Suprapubic skin (tissue), 4 donors: Measurements from ENCODE around the gene PRSS1. TPM values are rescaled to one million over a fixed set of nuclear protein-coding genes. Genes with fewer than 3 reads are reported as not detected.
"Not testable (repeated sequence)": the region's sequence is repeated elsewhere in the genome, so short reads cannot be mapped to it uniquely, and the experiment has no call there.

Source experiments
- DNase-seq, 2 donors: peaks; one replicate each; pipeline ENCODE4 v3.0.0-alpha.2; 2019; ENCODE audit warnings: low spot score in 2 of 2
- H3K27ac ChIP-seq: fragments of 200-600 bp; sonication (generic); one replicate; pipeline ENCODE4 v1.5.1; 2019
- H3K27me3 ChIP-seq: fragments of 200-600 bp; sonication (generic); one replicate; pipeline ENCODE4 v1.5.1; 2019
- H3K36me3 ChIP-seq: fragments of 200-600 bp; sonication (generic); one replicate; pipeline ENCODE4 v1.5.1; 2019
- H3K4me1 ChIP-seq: fragments of 200-600 bp; sonication (generic); one replicate; pipeline ENCODE4 v1.5.1; 2019
- H3K4me3 ChIP-seq: fragments of 200-600 bp; sonication (generic); one replicate; pipeline ENCODE4 v1.5.1; 2019; ENCODE audit warnings: mild to moderate bottlenecking
- H3K9me3 ChIP-seq: fragments of 200-600 bp; sonication (generic); one replicate; pipeline ENCODE4 v1.5.1; 2019
- EP300 ChIP-seq: sonication (generic); formaldehyde crosslinking; IDR thresholded peaks from one replicate; pipeline ENCODE4 v1.6.1; 2017; ENCODE audit warnings: antibody characterized with exemption
- POLR2A ChIP-seq, 2 donors: fragments of 450-650 bp; IDR thresholded peaks; one replicate each; pipeline ENCODE4 v1.6.1; 2017; ENCODE audit warnings: antibody characterized with exemption in 2 of 2, mild to moderate bottlenecking in 2 of 2, moderate library complexity in 2 of 2
- POLR2AphosphoS5 ChIP-seq, 3 donors: sonication (generic); formaldehyde crosslinking; IDR thresholded peaks; one replicate each; pipeline ENCODE4 v1.6.1; 2017; ENCODE audit warnings: antibody characterized with exemption in 3 of 3
- WGBS: methylation state at CpG from one replicate; pipeline ENCODE4 v1.1.5; 2018; 5-methylcytosine and 5-hydroxymethylcytosine counted together
- total RNA-seq, 4 donors: library from RNA; depleted of rRNA; stranded (reverse); fragments of >200 nt; gene quantifications; one replicate each; pipeline ENCODE4 v1.1.0, GENCODE V29; 2016
- TF ChIP-seq, protein P1 (sequence below), 2 donors: fragments of 200-600 bp in 1 of 2; fragments of 450-650 bp in 1 of 2; sonication (generic) in 1 of 2; IDR thresholded peaks; one replicate each; pipeline ENCODE4 v1.5.1; 2016 to 2019; ENCODE audit warnings: antibody characterized with exemption in 2 of 2, mild to moderate bottlenecking in 1 of 2, moderate library complexity in 1 of 2

PRSS1 gene
- total RNA-seq: not detected

DNA sequence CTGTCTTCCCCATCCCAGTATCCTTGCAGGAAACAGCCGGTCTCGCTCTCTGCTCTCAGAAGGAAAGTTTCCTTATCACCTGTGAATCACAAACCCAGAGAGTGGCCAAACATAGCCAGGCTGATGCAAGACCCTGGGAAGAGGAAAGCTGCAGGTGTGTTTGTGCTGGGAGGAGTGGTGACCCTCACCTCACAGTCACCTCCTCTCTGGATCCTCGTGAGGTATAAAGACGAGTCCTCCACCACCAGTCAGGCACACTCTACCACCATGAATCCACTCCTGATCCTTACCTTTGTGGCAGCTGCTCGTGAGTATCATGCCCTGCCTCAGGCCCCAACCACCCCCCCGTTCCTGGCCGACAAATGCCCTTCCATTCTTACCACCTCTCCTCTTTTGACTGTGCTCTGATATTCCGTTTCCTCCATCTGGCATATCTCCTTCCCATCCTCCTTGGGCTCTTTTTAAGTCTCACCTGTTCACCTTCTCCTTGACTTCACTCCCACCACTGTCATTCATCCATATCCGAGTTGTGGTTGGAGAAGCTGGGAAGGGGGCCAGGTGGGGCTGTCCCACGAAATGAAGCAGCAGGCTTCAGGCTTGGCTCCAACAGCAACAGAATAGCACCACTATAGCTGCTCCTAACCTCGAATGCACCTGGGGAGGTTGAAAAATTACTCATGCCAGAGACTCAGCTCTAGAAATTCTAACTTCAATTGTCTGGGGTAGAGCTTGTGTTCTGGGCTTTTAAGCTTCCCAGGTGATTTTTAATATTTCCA, at the start of gene PRSS1:
PRSS1 (plus strand) TSS at position 255 of the 776 bp plus-strand sequence; CDS start at position 268, 13 bp downstream.
- no peak within 1 kb of the TSS for H3K4me3 ChIP-seq
- 75% methylated on average over 11 of the region's 11 CpGs for WGBS
- no peaks in the 10 kb centered on the region for H3K27me3 ChIP-seq
- no peak within 1 kb of the TSS for H3K27ac ChIP-seq
- DNase-seq: no peak
- TF ChIP-seq POLR2AphosphoS5 (IDR thresholded peaks at IDR 0.05) (no peak), EP300 (no peak), POLR2A (IDR thresholded peaks at IDR 0.05) (no peak)
- TF ChIP-seq, protein P1, sequence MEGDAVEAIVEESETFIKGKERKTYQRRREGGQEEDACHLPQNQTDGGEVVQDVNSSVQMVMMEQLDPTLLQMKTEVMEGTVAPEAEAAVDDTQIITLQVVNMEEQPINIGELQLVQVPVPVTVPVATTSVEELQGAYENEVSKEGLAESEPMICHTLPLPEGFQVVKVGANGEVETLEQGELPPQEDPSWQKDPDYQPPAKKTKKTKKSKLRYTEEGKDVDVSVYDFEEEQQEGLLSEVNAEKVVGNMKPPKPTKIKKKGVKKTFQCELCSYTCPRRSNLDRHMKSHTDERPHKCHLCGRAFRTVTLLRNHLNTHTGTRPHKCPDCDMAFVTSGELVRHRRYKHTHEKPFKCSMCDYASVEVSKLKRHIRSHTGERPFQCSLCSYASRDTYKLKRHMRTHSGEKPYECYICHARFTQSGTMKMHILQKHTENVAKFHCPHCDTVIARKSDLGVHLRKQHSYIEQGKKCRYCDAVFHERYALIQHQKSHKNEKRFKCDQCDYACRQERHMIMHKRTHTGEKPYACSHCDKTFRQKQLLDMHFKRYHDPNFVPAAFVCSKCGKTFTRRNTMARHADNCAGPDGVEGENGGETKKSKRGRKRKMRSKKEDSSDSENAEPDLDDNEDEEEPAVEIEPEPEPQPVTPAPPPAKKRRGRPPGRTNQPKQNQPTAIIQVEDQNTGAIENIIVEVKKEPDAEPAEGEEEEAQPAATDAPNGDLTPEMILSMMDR (IDR thresholded peaks at IDR 0.05): no peak
- no peaks in the 10 kb centered on the region for H3K36me3 ChIP-seq
- H3K9me3 ChIP-seq: no peaks in the 10 kb centered on the region
- no peaks in the 10 kb centered on the region for H3K4me1 ChIP-seq

DNA sequence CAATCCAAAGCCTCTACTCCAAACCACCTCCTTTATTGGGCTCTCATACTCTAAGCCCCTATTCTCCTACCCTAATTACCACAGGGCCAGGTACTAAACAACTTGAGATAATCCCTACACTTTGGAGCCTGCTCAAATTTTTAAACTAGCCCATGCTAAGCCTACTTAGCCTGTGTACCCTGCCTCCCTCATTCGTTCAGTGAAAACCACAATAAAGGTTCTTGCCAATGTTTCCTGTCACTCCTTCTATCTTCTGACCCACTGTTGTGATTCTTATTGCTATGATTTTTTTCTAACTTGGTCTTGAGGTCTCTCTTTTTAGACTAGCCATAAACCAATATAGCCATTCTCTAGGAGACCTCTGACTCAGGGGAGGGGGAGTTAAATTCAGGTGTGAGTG, 48.3 kb upstream of the PRSS1 start:
- not testable (repeated sequence) for H3K27ac ChIP-seq, DNase-seq, H3K36me3 ChIP-seq, H3K27me3 ChIP-seq, H3K4me3 ChIP-seq, H3K4me1 ChIP-seq, H3K9me3 ChIP-seq
- WGBS: 35% methylated on average over 1 of the region's 1 CpG

DNA sequence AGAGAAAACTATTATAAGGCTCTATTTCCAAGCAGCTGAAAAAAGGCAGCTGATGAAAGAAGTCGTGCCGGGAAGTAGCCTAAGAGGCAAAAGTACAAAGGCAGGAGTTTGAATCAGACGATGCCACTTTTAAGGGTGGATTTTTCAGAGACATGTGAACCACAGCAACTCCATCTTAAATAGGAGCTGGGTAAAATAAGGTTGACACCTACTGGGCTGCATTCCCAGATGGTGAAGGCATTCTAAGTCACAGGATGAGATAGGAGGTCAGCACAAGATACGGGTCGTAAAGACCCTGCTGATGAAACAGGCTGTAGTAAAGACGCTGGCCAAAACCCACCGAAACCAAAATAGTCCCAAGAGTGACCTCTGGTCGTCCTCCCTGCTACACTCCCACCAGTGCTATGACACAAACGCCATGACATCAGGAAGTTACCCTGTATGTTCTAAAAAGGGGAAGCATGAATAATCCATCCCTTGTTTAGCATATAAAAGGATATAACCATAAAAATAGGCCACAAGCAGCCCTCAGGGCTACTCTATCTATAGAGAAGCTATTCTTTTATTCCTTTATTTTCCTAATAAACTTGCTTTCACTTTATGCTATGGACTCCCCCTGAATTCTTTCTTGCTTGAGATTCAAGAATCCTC, 45.5 kb upstream of the PRSS1 start:
- H3K4me1 ChIP-seq: no peaks in the 10 kb centered on the region
- TF ChIP-seq POLR2AphosphoS5 (IDR thresholded peaks at IDR 0.05) (no peak), EP300 (no peak)

DNA sequence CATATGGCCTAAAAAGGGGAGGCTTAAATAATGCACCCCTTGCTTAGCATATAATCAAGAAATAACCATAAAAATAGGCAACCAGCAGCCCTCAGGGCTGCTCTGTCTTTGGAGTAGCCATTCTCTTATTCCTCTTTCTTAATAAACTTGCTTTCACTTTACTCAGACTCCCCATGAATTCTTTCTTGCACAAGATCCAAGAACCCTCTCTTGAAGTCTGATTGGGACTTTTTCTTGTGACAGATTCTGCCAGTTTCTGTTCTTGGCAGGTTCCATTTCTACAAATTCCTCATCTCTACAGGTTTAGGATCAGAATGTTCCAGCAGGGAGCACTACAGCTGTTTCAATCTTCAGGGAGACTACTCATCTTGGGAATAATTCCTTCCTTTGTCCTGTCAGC, 40.5 kb upstream of the PRSS1 start:
- H3K9me3 ChIP-seq, H3K36me3 ChIP-seq, H3K4me3 ChIP-seq, H3K4me1 ChIP-seq, H3K27me3 ChIP-seq, DNase-seq, H3K27ac ChIP-seq: not testable (repeated sequence)

More for the DNA sequence above, 45.5 kb upstream of the PRSS1 start:
- no peak overlapping the region for H3K27ac ChIP-seq
- H3K27me3 ChIP-seq: no peaks in the 10 kb centered on the region
- H3K9me3 ChIP-seq: no peaks in the 10 kb centered on the region
- no peaks in the 10 kb centered on the region for H3K36me3 ChIP-seq
- WGBS: 72% methylated on average over 9 of the region's 9 CpGs
- no peak for DNase-seq
- H3K4me3 ChIP-seq: no peak overlapping the region

DNA sequence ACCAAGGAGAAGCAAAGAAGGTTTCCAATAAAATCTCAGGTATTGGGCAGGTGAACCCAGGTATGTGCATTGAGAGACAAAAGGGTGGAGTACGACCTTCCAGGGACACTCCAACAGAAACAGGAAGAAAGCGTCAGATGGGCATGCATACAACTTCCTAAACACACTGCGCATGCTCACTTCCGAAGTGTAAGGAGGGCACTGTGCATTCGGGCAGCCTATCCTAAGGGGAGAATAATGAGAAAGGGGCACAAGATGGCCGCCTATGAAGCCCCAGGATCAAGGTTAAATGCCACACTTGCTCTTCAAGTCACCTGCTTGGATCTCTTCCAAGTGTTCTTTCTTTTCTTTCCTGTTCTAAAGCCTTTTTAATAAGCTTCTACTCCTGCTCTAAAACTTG, 39.4 kb upstream of the PRSS1 start:
- no peaks in the 10 kb centered on the region for H3K9me3 ChIP-seq
- no peaks in the 10 kb centered on the region for H3K36me3 ChIP-seq
- no peak overlapping the region for H3K27ac ChIP-seq
- H3K27me3 ChIP-seq: no peaks in the 10 kb centered on the region
- H3K4me3 ChIP-seq: no peak overlapping the region
- no peaks in the 10 kb centered on the region for H3K4me1 ChIP-seq
- no peak for DNase-seq
- 75% methylated on average over 6 of the region's 6 CpGs for WGBS
- TF ChIP-seq POLR2AphosphoS5 (IDR thresholded peaks at IDR 0.05) (no peak), EP300 (no peak), POLR2A (IDR thresholded peaks at IDR 0.05) (no peak)
- TF ChIP-seq, protein P1 (IDR thresholded peaks at IDR 0.05): no peak

DNA sequence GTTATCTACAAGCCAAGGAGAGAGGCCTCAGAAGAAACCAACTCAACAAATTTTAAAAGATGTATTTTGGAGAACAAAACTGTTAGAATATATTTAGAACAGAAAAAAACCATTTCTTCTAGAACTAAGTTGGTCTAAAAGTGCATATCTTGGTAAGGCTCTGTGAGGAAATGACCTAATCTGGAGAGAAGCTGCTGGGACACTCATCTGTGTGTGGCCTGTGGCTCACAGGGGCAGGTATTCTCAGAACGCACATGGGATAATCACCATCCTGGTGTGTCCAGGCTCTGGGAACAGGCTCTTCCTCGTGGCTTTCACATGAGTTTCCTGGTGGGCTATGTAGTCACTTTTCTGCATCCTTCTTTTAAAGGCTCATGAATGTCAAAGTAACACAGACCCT, 38.1 kb upstream of the PRSS1 start:
- DNase-seq: no peak
- Histone ChIP-seq H3K4me1 (no peaks in the 10 kb centered on the region), H3K4me3 (no peak overlapping the region), H3K27ac (no peak overlapping the region), H3K9me3 (no peaks in the 10 kb centered on the region), H3K27me3 (no peaks in the 10 kb centered on the region), H3K36me3 (no peaks in the 10 kb centered on the region)
- TF ChIP-seq POLR2AphosphoS5 (IDR thresholded peaks at IDR 0.05) (no peak), POLR2A (IDR thresholded peaks at IDR 0.05) (no peak), EP300 (no peak)
- TF ChIP-seq, protein P1 (IDR thresholded peaks at IDR 0.05): no peak
- 50% methylated on average over 2 of the region's 2 CpGs for WGBS
